ENCODE measurements around the gene PMEPA1.
A peak's percentile ranks its signal among the peaks of the same experiment; 100 is the strongest.

PMEPA1 gene

GRCh38 chr20:57676589-57677583, 32.9 kb downstream of the PMEPA1 start:
- peak overlapping the region; percentile 4; the same call in 1 of the 2 replicates for H3K27ac ChIP-seq
- no peak for TF ChIP-seq ZFX (IDR thresholded peaks at IDR 0.05)
- TF ChIP-seq, protein P1, sequence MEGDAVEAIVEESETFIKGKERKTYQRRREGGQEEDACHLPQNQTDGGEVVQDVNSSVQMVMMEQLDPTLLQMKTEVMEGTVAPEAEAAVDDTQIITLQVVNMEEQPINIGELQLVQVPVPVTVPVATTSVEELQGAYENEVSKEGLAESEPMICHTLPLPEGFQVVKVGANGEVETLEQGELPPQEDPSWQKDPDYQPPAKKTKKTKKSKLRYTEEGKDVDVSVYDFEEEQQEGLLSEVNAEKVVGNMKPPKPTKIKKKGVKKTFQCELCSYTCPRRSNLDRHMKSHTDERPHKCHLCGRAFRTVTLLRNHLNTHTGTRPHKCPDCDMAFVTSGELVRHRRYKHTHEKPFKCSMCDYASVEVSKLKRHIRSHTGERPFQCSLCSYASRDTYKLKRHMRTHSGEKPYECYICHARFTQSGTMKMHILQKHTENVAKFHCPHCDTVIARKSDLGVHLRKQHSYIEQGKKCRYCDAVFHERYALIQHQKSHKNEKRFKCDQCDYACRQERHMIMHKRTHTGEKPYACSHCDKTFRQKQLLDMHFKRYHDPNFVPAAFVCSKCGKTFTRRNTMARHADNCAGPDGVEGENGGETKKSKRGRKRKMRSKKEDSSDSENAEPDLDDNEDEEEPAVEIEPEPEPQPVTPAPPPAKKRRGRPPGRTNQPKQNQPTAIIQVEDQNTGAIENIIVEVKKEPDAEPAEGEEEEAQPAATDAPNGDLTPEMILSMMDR (conservative IDR thresholded peaks at IDR 0.05) = no peak

GRCh38 chr20:57675773-57676172, 34.0 kb downstream of the PMEPA1 start:
- TF ChIP-seq, protein P1 (conservative IDR thresholded peaks at IDR 0.05) = no peak
- TF ChIP-seq ZFX (IDR thresholded peaks at IDR 0.05) = no peak
- H3K27ac ChIP-seq = no peak overlapping the region

DNA sequence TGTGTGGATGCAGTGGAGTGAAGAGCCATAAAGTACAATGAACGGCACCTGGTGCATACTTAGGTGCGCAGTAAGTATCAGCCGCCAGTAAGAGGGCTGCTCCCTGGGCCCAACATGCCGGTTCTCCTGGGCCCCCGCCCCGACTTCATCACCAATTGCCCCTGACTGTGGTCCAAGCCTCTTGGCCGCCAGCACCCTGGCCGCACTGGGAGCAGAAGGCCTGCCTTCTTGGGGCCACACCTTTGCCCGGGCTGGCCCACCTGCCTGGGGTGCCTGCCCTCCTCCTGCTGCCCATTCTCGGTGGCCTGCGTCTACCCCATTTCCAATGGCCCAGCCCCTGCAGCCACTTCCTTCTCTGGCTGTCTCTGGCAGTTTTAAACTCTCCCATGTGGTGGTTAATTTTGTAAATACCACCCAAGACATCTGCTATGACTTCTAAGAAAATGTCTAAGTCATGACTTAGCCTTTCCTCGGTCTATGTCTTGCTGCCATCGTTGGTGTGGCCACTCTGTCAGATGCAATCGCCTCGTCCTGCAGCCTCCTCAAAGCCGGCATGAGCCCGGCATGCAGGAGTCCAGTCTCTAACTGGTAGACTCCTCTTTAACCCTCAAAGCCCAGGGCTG, 36.8 kb downstream of the PMEPA1 start:
- H3K27ac ChIP-seq = no peak overlapping the region

GRCh38 chr20:57672164-57672563, 37.7 kb downstream of the PMEPA1 start:
- H3K27ac ChIP-seq = no peak overlapping the region
- TF ChIP-seq, protein P1 (conservative IDR thresholded peaks at IDR 0.05) = no peak
- no peak for TF ChIP-seq ZFX (IDR thresholded peaks at IDR 0.05)

More for the DNA sequence above, 36.8 kb downstream of the PMEPA1 start:
- TF ChIP-seq, protein P1 (conservative IDR thresholded peaks at IDR 0.05) = no peak

DNA sequence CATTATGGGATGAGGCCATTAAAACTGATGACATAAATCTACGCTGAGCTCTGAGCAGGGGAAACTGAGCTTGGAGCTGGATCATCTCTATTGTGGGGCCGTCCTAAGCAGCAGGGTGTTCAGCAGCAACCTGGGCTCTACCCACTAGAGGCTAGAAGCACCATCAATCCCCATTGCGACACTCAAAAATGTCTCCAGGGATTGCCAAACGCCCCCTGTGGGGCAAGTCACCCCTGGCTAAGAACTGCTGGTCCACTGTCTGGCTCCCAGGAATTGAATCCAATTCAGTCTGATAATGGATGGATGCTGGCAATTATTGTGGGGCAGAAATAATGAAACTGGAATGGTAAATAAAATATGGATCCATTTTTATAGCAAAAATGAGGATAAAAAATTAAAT, 38.2 kb downstream of the PMEPA1 start:
- no peak overlapping the region for H3K27ac ChIP-seq
- TF ChIP-seq, protein P1 (conservative IDR thresholded peaks at IDR 0.05) = no peak
- no peak for TF ChIP-seq ZFX (IDR thresholded peaks at IDR 0.05)

DNA sequence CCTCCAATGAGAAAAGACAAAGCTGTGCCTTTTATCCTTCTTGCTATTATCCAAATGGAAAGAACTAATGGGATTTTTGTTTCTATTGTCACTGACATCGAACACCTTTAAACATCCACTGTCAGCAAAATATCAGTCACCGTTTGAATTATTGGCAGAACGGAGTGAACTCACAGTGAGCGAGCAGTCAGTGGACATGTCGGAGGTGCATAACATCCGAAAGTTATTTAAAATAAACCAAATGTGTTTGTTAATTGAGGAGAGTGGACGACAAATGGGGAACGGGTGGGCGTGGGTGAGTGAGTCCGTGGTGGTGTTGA, 38.8 kb downstream of the PMEPA1 start:
- H3K27ac ChIP-seq = no peak overlapping the region
- TF ChIP-seq, protein P1 (conservative IDR thresholded peaks at IDR 0.05) = no peak
- no peak for TF ChIP-seq ZFX (IDR thresholded peaks at IDR 0.05)
